ENCODE measurements around the gene FUCA1.
"Not testable (repeated sequence)": the region's sequence is repeated elsewhere in the genome, so short reads cannot be mapped to it uniquely, and the experiment has no call there.

- not testable (repeated sequence) for TF ChIP-seq CTCF (IDR thresholded peaks at IDR 0.05; ENCODE audit: poor library complexity, severe bottlenecking); EZH2 (IDR thresholded peaks at IDR 0.05; ENCODE audit: borderline replicate concordance, insufficient read depth, low read length, poor library complexity, severe bottlenecking); MXI1 (conservative IDR thresholded peaks at IDR 0.05; ENCODE audit: poor library complexity, severe bottlenecking); EP300 (conservative IDR thresholded peaks at IDR 0.05; ENCODE audit: poor library complexity, severe bottlenecking); REST (IDR thresholded peaks at IDR 0.05; ENCODE audit: borderline replicate concordance); TAF1 (IDR thresholded peaks at IDR 0.05; ENCODE audit: low read depth); SMC3 (conservative IDR thresholded peaks at IDR 0.05; ENCODE audit: poor library complexity)
These were observed 41.5 kb downstream of the FUCA1 start for GRCh38 chr1:23826590-23826989.
